ENCODE results near the gene RTL10.

DNA sequence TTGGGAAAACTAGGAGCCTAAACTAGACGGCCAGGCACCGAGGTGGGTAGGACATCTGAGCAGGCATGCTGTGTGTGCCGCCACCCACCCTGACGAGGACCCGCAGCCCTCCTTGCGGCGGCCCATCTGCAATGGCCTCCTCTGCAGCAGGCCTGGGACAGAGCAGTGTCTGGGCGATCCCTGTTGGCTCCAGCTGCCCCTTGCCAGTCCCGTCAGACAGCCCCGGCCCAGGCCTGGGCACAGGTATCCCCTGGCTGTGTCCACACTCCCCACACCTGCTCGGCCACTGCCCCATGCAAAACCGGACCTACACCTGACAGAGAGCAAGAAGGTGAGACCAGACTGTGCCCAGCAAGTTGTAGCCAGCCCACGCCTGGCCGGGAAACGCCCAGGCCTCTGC lies 38.7 kb upstream of the RTL10 start:
- TF ChIP-seq CTCF (IDR thresholded peaks at IDR 0.05) (no peak), POLR2A (IDR thresholded peaks at IDR 0.05) (no peak)
